HepG2 (cell line): ENCODE measurements around the gene HYAL1. TPM values are rescaled to one million over a fixed set of nuclear protein-coding genes. Genes with fewer than 3 reads are reported as not detected.
A peak's percentile ranks its signal among the peaks of the same experiment; 100 is the strongest.

ENCODE experiments used
- ARNT2 ChIP-seq: sonication (generic); formaldehyde crosslinking; IDR thresholded peaks from 2 replicates; pipeline ENCODE4 v1.8.0; 2022; ENCODE audit warnings: mild to moderate bottlenecking, low read depth, missing genetic modification reagents, moderate library complexity
- EP300 ChIP-seq, 3 experiments: sonication (generic) in 1 of 3; formaldehyde crosslinking in 1 of 3; IDR thresholded peaks; 2 replicates each; pipeline versions ENCODE4 v1.5.1 to v1.6.1; 2011 to 2020; ENCODE audit warnings: low read depth in 2 of 3, low read length in 2 of 3, borderline replicate concordance in 1 of 3, improper control_type of control experiment in 1 of 3, mild to moderate bottlenecking in 1 of 3, missing genetic modification reagents in 1 of 3, moderate library complexity in 1 of 3
- JUN ChIP-seq: sonication (generic); formaldehyde crosslinking; IDR thresholded peaks from 2 replicates; pipeline ENCODE4 v1.4.0; 2020; ENCODE audit warnings: mild to moderate bottlenecking, missing genetic modification reagents
- KLF13 ChIP-seq: sonication (generic); formaldehyde crosslinking; IDR thresholded peaks from 2 replicates; pipeline ENCODE4 v1.4.0; 2020; ENCODE audit warnings: mild to moderate bottlenecking, missing genetic modification reagents
- RCOR2 ChIP-seq: IDR thresholded peaks from 2 replicates; pipeline ENCODE4 v1.6.1; 2016; ENCODE audit warnings: missing biosample characterization, missing genetic modification reagents
- RXRB ChIP-seq: IDR thresholded peaks from 2 replicates; pipeline ENCODE4 v1.6.1; 2016; ENCODE audit warnings: borderline replicate concordance, missing genetic modification reagents, missing compliant biosample characterization
- TEAD2 ChIP-seq: sonication (generic); formaldehyde crosslinking; IDR thresholded peaks from 2 replicates; pipeline ENCODE4 v1.9.0; 2021; ENCODE audit warnings: missing genetic modification reagents
- TP53 ChIP-seq: sonication (generic); formaldehyde crosslinking; conservative IDR thresholded peaks from 2 replicates; pipeline ENCODE4 v1.4.0; 2020; ENCODE audit warnings: missing genetic modification reagents
- YEATS2 ChIP-seq: sonication (generic); formaldehyde crosslinking; IDR thresholded peaks from 2 replicates; pipeline ENCODE4 v1.4.0; 2020; ENCODE audit warnings: missing genetic modification reagents, borderline replicate concordance
- ZNF432 ChIP-seq: sonication (generic); formaldehyde crosslinking; IDR thresholded peaks from 2 replicates; pipeline ENCODE4 v1.5.0; 2020; ENCODE audit warnings: missing genetic modification reagents, mild to moderate bottlenecking, borderline replicate concordance
- ZNF451 ChIP-seq: sonication (generic); formaldehyde crosslinking; IDR thresholded peaks from 2 replicates; pipeline ENCODE4 v1.5.0; 2020; ENCODE audit warnings: mild to moderate bottlenecking, missing genetic modification reagents
- ZNF546 ChIP-seq: sonication (generic); formaldehyde crosslinking; conservative IDR thresholded peaks from 2 replicates; pipeline ENCODE4 v1.8.1; 2023; ENCODE audit warnings: mild to moderate bottlenecking, missing genetic modification reagents
- ZNF569 ChIP-seq: sonication (generic); formaldehyde crosslinking; IDR thresholded peaks from 2 replicates; pipeline ENCODE4 v1.5.0; 2020; ENCODE audit warnings: mild to moderate bottlenecking, missing genetic modification reagents, moderate library complexity, borderline replicate concordance
- ZNF747 ChIP-seq: sonication (generic); formaldehyde crosslinking; IDR thresholded peaks from 2 replicates; pipeline ENCODE4 v1.8.1; 2023; ENCODE audit warnings: missing genetic modification reagents, mild to moderate bottlenecking, borderline replicate concordance
- ZNF772 ChIP-seq: sonication (generic); formaldehyde crosslinking; IDR thresholded peaks from 2 replicates; pipeline ENCODE4 v1.5.0; 2020; ENCODE audit warnings: mild to moderate bottlenecking, missing genetic modification reagents
- polyA plus RNA-seq, 8 experiments: library from polyadenylated mRNA; depleted of rRNA in 3 of 8; stranded (reverse) in 7 of 8; unstranded in 1 of 8; fragments of >200 nt; fragmentation: Illumina TruSeq in 4 of 8; extraction: Trizol in 4 of 8; gene quantifications; 2 replicates each; pipeline versions ENCODE4 v1.2.1 to v1.2.3, GENCODE V29; 2011 to 2016; ENCODE audit warnings: low read depth in 4 of 8, missing spikeins in 1 of 8, mixed read lengths in 1 of 8; ENCODE audit not compliant: insufficient read depth in 1 of 8
- total RNA-seq, 5 experiments: library from RNA; depleted of rRNA; stranded (reverse); fragments of >200 nt; fragmentation: Illumina TruSeq; extraction: Trizol; gene quantifications; 2 replicates each; pipeline ENCODE4 v1.2.3, GENCODE V29; 2016; ENCODE audit warnings: low read depth in 1 of 5
- TF ChIP-seq, protein P1 (sequence below): sonication (generic); formaldehyde crosslinking; IDR thresholded peaks from 2 replicates; pipeline ENCODE4 v1.4.0; 2020; ENCODE audit warnings: missing genetic modification reagents, borderline replicate concordance
- TF ChIP-seq, protein P2 (sequence below): sonication (generic); formaldehyde crosslinking; IDR thresholded peaks from 2 replicates; pipeline ENCODE4 v1.5.0; 2020; ENCODE audit warnings: mild to moderate bottlenecking, missing genetic modification reagents
- TF ChIP-seq, protein P3 (sequence below): IDR thresholded peaks from 2 replicates; pipeline ENCODE4 v1.6.1; 2016; ENCODE audit warnings: mild to moderate bottlenecking
- TF ChIP-seq, protein P4 (sequence below): sonication (generic); formaldehyde crosslinking; IDR thresholded peaks from 2 replicates; pipeline ENCODE4 v1.4.0; 2020; ENCODE audit warnings: low read depth, mild to moderate bottlenecking, missing genetic modification reagents
- TF ChIP-seq, protein P5 (sequence below): sonication (generic); formaldehyde crosslinking; IDR thresholded peaks from 2 replicates; pipeline ENCODE4 v1.5.0; 2020; ENCODE audit warnings: missing genetic modification reagents

HYAL1 gene
- total and polyA plus RNA-seq, 2 of the 13 experiments (the other 11 are each of a cell fraction or from before 2014, with no cell fraction given) = 76.5 to 193 TPM

DNA sequence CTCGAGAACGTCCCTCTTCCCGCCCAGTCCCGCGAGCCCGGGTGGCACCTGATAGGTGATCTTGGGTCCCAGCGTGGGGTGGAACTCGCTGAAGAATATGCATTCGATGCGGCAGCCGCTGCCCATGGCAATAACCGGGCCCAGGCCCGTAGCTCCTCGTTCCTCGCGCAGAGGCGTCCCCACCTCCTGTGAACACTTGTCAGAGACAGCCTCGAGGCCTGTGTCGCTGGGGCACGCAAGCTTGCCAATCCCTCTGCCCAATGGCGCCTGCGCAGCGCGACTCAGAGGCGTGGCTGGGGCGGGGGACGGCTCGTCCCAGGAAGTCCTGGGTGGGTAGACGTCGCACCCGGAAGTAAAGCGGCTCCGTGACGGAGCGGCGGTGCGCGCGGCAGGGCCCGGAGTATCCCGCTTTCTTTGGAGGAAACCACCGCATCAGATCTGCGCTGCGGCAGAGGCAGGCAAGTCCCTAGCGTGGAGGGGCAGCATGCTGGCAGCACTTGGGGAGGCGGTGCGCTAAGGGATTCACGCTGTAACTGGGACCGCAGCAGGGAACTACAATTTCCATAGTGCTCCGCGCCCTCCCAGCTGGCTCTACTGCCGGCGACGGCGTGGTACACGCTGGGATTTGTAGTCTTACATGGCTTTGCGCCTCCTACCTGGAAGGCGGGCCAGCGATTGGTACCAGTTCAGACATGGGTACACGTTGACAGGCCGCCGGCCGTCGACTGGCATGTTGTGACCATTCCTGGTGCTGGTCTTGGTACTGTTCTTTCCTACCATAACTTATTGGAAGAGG is 47.4 kb upstream of the HYAL1 start, which contains the start of the genes CYB561D2 and NPRL2 (continued):
- TF ChIP-seq, protein P1, sequence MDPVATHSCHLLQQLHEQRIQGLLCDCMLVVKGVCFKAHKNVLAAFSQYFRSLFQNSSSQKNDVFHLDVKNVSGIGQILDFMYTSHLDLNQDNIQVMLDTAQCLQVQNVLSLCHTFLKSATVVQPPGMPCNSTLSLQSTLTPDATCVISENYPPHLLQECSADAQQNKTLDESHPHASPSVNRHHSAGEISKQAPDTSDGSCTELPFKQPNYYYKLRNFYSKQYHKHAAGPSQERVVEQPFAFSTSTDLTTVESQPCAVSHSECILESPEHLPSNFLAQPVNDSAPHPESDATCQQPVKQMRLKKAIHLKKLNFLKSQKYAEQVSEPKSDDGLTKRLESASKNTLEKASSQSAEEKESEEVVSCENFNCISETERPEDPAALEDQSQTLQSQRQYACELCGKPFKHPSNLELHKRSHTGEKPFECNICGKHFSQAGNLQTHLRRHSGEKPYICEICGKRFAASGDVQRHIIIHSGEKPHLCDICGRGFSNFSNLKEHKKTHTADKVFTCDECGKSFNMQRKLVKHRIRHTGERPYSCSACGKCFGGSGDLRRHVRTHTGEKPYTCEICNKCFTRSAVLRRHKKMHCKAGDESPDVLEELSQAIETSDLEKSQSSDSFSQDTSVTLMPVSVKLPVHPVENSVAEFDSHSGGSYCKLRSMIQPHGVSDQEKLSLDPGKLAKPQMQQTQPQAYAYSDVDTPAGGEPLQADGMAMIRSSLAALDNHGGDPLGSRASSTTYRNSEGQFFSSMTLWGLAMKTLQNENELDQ (CRISPR knock-in tag) = no peak
- TF ChIP-seq ARNT2 (peak; percentile 95), EP300 (IDR thresholded peaks at IDR 0.05; ENCODE audit: low read depth in 2 of 2, low read length in 2 of 2) (no peak; a peak in 1 of 4 replicates), EP300 (CRISPR knock-in tag; IDR thresholded peaks at IDR 0.05; ENCODE audit: borderline replicate concordance) (peak; percentile 62; the same call in 1 of the 2 replicates), ZNF451 (CRISPR knock-in tag) (peak; percentile 95), KLF13 (CRISPR knock-in tag) (peak; percentile 96), JUN (CRISPR knock-in tag) (peak; percentile 13; the same call in 1 of the 2 replicates), YEATS2 (CRISPR knock-in tag) (peak; percentile 87), TEAD2 (CRISPR knock-in tag) (peak; percentile 94; the same call in 1 of the 2 replicates), RCOR2 (CRISPR knock-in tag) (no peak), RXRB (CRISPR knock-in tag) (peak; percentile 75), TP53 (CRISPR knock-in tag) (no peak), ZNF546 (peak; percentile 98), ZNF772 (CRISPR knock-in tag) (peak; percentile 96), ZNF432 (CRISPR knock-in tag) (no peak), ZNF747 (CRISPR knock-in tag) (peak; percentile 97), ZNF569 (CRISPR knock-in tag) (peak; percentile 73; the same call in 1 of the 2 replicates)
- TF ChIP-seq, protein P2, sequence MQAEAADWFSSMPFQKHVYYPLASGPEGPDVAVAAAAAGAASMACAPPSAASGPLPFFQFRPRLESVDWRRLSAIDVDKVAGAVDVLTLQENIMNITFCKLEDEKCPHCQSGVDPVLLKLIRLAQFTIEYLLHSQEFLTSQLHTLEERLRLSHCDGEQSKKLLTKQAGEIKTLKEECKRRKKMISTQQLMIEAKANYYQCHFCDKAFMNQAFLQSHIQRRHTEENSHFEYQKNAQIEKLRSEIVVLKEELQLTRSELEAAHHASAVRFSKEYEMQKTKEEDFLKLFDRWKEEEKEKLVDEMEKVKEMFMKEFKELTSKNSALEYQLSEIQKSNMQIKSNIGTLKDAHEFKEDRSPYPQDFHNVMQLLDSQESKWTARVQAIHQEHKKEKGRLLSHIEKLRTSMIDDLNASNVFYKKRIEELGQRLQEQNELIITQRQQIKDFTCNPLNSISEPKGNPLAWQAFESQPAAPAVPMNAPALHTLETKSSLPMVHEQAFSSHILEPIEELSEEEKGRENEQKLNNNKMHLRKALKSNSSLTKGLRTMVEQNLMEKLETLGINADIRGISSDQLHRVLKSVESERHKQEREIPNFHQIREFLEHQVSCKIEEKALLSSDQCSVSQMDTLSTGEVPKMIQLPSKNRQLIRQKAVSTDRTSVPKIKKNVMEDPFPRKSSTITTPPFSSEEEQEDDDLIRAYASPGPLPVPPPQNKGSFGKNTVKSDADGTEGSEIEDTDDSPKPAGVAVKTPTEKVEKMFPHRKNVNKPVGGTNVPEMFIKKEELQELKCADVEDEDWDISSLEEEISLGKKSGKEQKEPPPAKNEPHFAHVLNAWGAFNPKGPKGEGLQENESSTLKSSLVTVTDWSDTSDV (CRISPR knock-in tag) = peak; percentile 99; the same call in 1 of the 2 replicates
- TF ChIP-seq, protein P3, sequence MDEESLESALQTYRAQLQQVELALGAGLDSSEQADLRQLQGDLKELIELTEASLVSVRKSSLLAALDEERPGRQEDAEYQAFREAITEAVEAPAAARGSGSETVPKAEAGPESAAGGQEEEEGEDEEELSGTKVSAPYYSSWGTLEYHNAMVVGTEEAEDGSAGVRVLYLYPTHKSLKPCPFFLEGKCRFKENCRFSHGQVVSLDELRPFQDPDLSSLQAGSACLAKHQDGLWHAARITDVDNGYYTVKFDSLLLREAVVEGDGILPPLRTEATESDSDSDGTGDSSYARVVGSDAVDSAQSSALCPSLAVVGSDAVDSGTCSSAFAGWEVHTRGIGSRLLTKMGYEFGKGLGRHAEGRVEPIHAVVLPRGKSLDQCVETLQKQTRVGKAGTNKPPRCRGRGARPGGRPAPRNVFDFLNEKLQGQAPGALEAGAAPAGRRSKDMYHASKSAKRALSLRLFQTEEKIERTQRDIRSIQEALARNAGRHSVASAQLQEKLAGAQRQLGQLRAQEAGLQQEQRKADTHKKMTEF (CRISPR knock-in tag) = peak; percentile 92
- TF ChIP-seq, protein P4, sequence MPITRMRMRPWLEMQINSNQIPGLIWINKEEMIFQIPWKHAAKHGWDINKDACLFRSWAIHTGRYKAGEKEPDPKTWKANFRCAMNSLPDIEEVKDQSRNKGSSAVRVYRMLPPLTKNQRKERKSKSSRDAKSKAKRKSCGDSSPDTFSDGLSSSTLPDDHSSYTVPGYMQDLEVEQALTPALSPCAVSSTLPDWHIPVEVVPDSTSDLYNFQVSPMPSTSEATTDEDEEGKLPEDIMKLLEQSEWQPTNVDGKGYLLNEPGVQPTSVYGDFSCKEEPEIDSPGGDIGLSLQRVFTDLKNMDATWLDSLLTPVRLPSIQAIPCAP (CRISPR knock-in tag) = 0 out of 2 replicates have a peak, but pooled peaks have one; percentile 63
- TF ChIP-seq, protein P5, sequence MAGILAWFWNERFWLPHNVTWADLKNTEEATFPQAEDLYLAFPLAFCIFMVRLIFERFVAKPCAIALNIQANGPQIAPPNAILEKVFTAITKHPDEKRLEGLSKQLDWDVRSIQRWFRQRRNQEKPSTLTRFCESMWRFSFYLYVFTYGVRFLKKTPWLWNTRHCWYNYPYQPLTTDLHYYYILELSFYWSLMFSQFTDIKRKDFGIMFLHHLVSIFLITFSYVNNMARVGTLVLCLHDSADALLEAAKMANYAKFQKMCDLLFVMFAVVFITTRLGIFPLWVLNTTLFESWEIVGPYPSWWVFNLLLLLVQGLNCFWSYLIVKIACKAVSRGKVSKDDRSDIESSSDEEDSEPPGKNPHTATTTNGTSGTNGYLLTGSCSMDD (CRISPR knock-in tag) = peak; percentile 61; the same call in 1 of the 2 replicates
